Osteoblast (primary cell): ENCODE data around the gene ANKLE1. TPM values are rescaled to one million over a fixed set of nuclear protein-coding genes. Genes with fewer than 3 reads are reported as not detected.

ENCODE experiments used
- DNase-seq: peaks from one replicate; pipeline ENCODE4 v3.0.0; 2011; ENCODE audit warnings: low spot score, mixed read lengths; ENCODE audit not compliant: insufficient read length; ENCODE audit errors: missing footprints
- H2AFZ ChIP-seq: 2 replicates; pipeline ENCODE4 v1.6.0; 2011; ENCODE audit warnings: mild to moderate bottlenecking, low read length
- H3K27ac ChIP-seq: 2 replicates; pipeline ENCODE4 v1.5.1; 2011; ENCODE audit warnings: mild to moderate bottlenecking, low read depth, low read length, moderate library complexity
- H3K27me3 ChIP-seq: 2 replicates; pipeline ENCODE4 v1.6.0; 2012; ENCODE audit warnings: mild to moderate bottlenecking, control low read depth, inconsistent platforms, low read length, moderate library complexity; ENCODE audit not compliant: insufficient read depth
- H3K36me3 ChIP-seq: 2 replicates; pipeline ENCODE4 v1.5.1; 2011; ENCODE audit warnings: mild to moderate bottlenecking, low read length, control low read depth, moderate library complexity; ENCODE audit not compliant: insufficient read depth
- H3K4me1 ChIP-seq: 2 replicates; pipeline ENCODE4 v1.5.1; 2011; ENCODE audit warnings: mild to moderate bottlenecking, low read length, control low read depth, moderate library complexity; ENCODE audit not compliant: insufficient read depth
- H3K4me2 ChIP-seq: 2 replicates; pipeline ENCODE4 v1.6.0; 2011; ENCODE audit warnings: mild to moderate bottlenecking, low read length; ENCODE audit not compliant: insufficient read depth
- H3K4me3 ChIP-seq: fragments of 200-600 bp; sonication (generic); 3 replicates; pipeline ENCODE4 v1.5.1; 2012; ENCODE audit warnings: mild to moderate bottlenecking, low read length, inconsistent platforms; ENCODE audit not compliant: insufficient read depth
- H3K79me2 ChIP-seq: 2 replicates; pipeline ENCODE4 v1.6.0; 2012; ENCODE audit warnings: mild to moderate bottlenecking, low read length, control low read depth, inconsistent platforms; ENCODE audit not compliant: insufficient read depth
- H3K9me3 ChIP-seq: 2 replicates; pipeline ENCODE4 v1.5.1; 2011; ENCODE audit warnings: low read depth, low read length, control low read depth
- H4K20me1 ChIP-seq: 2 replicates; pipeline ENCODE4 v1.6.0; 2012; ENCODE audit warnings: mild to moderate bottlenecking, low read length, control low read depth; ENCODE audit not compliant: insufficient read depth
- total RNA-seq: library from RNA; depleted of rRNA; stranded (reverse); fragments of >200 nt; gene quantifications from 2 replicates; pipeline ENCODE4 v1.2.3, GENCODE V29; 2012
- TF ChIP-seq, protein P1 (sequence below): IDR thresholded peaks from 2 replicates; pipeline ENCODE4 v1.5.1; 2011; ENCODE audit warnings: mild to moderate bottlenecking, low read depth, low read length, moderate library complexity; ENCODE audit errors: extremely low read depth

The ANKLE1 gene
- total RNA-seq, 1 donor, result not detected

DNA sequence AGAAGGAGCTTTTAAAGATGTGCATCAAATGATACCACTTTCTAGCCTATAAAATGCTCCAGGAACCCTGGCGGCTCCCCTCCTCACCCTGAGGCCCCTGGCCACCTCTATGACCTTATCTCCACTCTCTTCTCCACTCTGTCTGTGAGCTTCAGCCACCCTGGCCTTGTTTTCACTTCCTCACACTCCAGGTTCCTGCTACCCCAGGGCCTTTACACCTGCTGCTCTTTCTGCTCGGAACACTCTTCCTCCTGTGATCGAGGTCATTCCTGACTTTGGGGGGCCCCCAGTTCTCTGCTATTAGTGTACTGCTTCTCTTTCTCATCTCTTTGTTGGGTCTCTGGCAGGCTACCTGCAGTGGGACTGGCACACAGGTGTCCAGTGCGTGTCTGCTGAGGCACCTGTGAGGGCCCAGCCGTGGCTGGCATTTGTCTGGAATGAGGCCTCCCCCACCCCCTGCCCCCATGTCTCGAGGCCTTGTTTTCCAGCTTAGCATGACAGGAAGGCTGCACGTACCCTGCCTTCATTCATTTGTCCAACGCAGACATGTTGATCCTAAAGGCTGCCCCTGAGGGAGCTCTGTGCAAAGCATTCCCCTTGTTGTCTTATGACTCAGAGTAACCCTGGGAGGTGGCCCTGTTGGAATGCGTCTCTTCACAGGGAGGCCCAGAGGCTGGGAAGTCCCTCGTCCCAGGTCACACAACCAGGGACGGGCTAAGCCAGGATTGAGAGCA lies 29.9 kb downstream of the ANKLE1 start:
- Histone ChIP-seq H3K4me3 (peak overlapping the region; percentile 23), H3K9me3 (no peaks in the 10 kb centered on the region), H3K27ac (peak overlapping the region; percentile 82), H3K36me3 (peaks cover 32% of the 10 kb centered on the region), H4K20me1 (peaks cover 36% of the 10 kb centered on the region), H3K4me2 (peak overlapping the region; percentile 63), H3K4me1 (peaks cover 25% of the 10 kb centered on the region), H2AFZ (no peak overlapping the region), H3K27me3 (no peaks in the 10 kb centered on the region), H3K79me2 (peaks cover 63% of the 10 kb centered on the region)
- TF ChIP-seq, protein P1, sequence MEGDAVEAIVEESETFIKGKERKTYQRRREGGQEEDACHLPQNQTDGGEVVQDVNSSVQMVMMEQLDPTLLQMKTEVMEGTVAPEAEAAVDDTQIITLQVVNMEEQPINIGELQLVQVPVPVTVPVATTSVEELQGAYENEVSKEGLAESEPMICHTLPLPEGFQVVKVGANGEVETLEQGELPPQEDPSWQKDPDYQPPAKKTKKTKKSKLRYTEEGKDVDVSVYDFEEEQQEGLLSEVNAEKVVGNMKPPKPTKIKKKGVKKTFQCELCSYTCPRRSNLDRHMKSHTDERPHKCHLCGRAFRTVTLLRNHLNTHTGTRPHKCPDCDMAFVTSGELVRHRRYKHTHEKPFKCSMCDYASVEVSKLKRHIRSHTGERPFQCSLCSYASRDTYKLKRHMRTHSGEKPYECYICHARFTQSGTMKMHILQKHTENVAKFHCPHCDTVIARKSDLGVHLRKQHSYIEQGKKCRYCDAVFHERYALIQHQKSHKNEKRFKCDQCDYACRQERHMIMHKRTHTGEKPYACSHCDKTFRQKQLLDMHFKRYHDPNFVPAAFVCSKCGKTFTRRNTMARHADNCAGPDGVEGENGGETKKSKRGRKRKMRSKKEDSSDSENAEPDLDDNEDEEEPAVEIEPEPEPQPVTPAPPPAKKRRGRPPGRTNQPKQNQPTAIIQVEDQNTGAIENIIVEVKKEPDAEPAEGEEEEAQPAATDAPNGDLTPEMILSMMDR, result no peak
- peak; percentile 96 for DNase-seq

DNA sequence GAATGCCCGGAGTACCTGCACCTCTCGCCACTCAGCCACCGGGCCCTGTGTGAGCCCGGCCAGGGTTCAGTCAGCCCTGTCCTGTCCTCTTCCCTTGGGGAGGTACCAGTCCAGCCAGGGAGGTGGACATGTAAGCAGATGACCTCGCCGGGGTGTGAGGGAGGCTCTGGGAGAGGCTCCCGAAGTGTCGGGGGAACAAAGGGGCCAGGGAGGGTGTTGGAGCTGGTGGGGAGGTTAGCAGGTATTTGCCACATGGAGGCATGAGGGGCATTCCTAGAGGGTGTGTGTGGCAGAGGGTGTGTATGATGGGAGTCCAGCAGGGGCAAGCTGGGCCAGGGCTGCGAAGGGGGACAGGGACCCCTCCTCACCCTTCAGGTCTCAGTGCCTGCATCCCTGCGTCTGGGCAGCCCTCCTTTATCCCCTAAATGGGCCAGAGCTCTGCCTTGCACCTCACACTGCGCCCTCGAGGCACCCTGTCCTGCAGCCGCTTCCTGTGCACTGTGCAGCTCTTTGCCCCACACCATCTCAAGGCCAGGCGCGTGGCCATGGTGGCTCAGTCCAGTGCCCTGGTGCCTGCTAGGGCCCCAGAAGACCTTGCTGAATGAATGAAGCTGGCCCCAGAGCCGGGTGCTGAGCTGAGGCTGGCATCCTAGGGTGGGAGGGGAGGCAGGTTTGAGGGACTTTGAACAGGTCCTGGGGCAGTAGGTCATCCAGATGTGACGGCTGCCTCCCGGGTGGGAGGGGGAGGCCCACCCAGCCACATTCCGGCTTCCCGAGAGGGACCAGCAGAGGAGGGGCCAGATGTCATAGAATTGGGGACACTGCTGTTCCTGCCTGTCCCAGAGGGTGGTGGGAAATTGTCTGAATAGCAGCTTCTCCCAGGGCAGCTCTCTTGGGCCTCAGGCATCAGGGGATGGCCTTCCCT lies 30.8 kb downstream of the ANKLE1 start:
- H3K27ac ChIP-seq, result peak overlapping the region; percentile 82
- peak overlapping the region; percentile 23 for H3K4me3 ChIP-seq
- peaks cover 32% of the 10 kb centered on the region for H3K36me3 ChIP-seq
- H4K20me1 ChIP-seq, result peaks cover 36% of the 10 kb centered on the region
- TF ChIP-seq, protein P1, result no peak
- H3K4me2 ChIP-seq, result peak overlapping the region; percentile 63
- H3K9me3 ChIP-seq, result no peaks in the 10 kb centered on the region
- no peaks in the 10 kb centered on the region for H3K27me3 ChIP-seq
- peak; percentile 58 for DNase-seq
- H3K4me1 ChIP-seq, result peaks cover 25% of the 10 kb centered on the region
- H3K79me2 ChIP-seq, result peaks cover 59% of the 10 kb centered on the region
- no peak overlapping the region for H2AFZ ChIP-seq

- Histone ChIP-seq H3K9me3 (no peaks in the 10 kb centered on the region), H3K27me3 (no peaks in the 10 kb centered on the region), H4K20me1 (peaks cover 36% of the 10 kb centered on the region), H3K4me1 (peaks cover 25% of the 10 kb centered on the region), H2AFZ (no peak overlapping the region), H3K4me2 (no peak overlapping the region), H3K36me3 (peaks cover 32% of the 10 kb centered on the region), H3K27ac (no peak overlapping the region), H3K79me2 (peaks cover 55% of the 10 kb centered on the region), H3K4me3 (no peak overlapping the region)
- peak; percentile 42 for DNase-seq
- TF ChIP-seq, protein P1, result no peak
Measured at GRCh38 chr19:17314007-17314593, 32.4 kb downstream of the ANKLE1 start.
